B cell (primary cell): Measurements from ENCODE around the gene KLF4. TPM values are rescaled to one million over a fixed set of nuclear protein-coding genes. Genes with fewer than 3 reads are reported as not detected.
A peak's percentile ranks its signal among the peaks of the same experiment; 100 is the strongest.

Source experiments
- ATAC-seq: fragments of 200-7000 bp; cut with Tn5 transposase; one replicate; pipeline ENCODE4 v1.10.0; 2021; ENCODE audit warnings: low read depth, mild to moderate bottlenecking, moderate number of reproducible peaks, moderate library complexity
- CTCF ChIA-PET: fragments of 350-600 bp; sonication (Branson Sonifier 250); formaldehyde crosslinking; loops from one replicate; lab custom pipeline; 2021; ENCODE audit warnings: antibody characterized with exemption, inconsistent platforms; lab: Charles Lee
- POLR2A ChIA-PET: fragments of 350-600 bp; sonication (Branson Sonifier 250); formaldehyde crosslinking; loops from one replicate; lab custom pipeline; 2021; ENCODE audit warnings: antibody characterized with exemption; lab: Charles Lee
- DNase-seq: peaks from one replicate; pipeline ENCODE4 v3.0.0; 2013
- H2AFZ ChIP-seq: 2 replicates; pipeline ENCODE4 v1.6.1; 2012; ENCODE audit warnings: mild to moderate bottlenecking, low read depth, low read length; ENCODE audit not compliant: insufficient read depth, poor library complexity, severe bottlenecking
- H3K27ac ChIP-seq, 2 donors: 1 replicate in 1 of 2; 2 replicates in 1 of 2; pipeline ENCODE4 v1.5.1; 2012 to 2013; ENCODE audit warnings: low read length in 2 of 2, mild to moderate bottlenecking in 2 of 2, moderate library complexity in 1 of 2
- H3K27me3 ChIP-seq, 4 experiments: fragments of 200-600 bp in 1 of 4; sonication (generic) in 1 of 4; replicated peaks in 1 of 4; 1 replicate in 2 of 4; 2 replicates in 2 of 4; pipeline versions ENCODE4 v1.6.1 to v1.7.0; 2013 to 2016; ENCODE audit warnings: low read length in 3 of 4, mild to moderate bottlenecking in 2 of 4, mixed read lengths in 1 of 4, moderate library complexity in 1 of 4; ENCODE audit not compliant: insufficient read depth in 4 of 4, control insufficient read depth in 3 of 4; ENCODE audit errors: control extremely low read depth in 1 of 4
- H3K36me3 ChIP-seq, 2 experiments: replicated peaks in 1 of 2; 1 replicate in 1 of 2; 2 replicates in 1 of 2; pipeline versions ENCODE4 v1.6.1 to v1.7.1; 2013; ENCODE audit warnings: low read length in 1 of 2; ENCODE audit not compliant: insufficient read depth in 2 of 2, control insufficient read depth in 1 of 2; ENCODE audit errors: control extremely low read depth in 1 of 2, extremely low read depth in 1 of 2
- H3K4me1 ChIP-seq, 2 donors: fragments of 200-600 bp in 1 of 2; sonication (generic) in 1 of 2; 1 replicate in 1 of 2; 2 replicates in 1 of 2; pipeline versions ENCODE4 v1.5.1 to v1.6.1; 2013 to 2017; ENCODE audit warnings: low read length in 2 of 2; ENCODE audit not compliant: control insufficient read depth in 2 of 2, insufficient read depth in 2 of 2
- H3K4me2 ChIP-seq: replicated peaks from 2 replicates; pipeline ENCODE3; 2012; ENCODE audit warnings: mild to moderate bottlenecking, low read depth, low read length; ENCODE audit not compliant: poor library complexity, severe bottlenecking
- H3K4me3 ChIP-seq, 5 experiments: fragments of 200-600 bp in 1 of 5; sonication (generic) in 1 of 5; 1 replicate in 3 of 5; 2 replicates in 2 of 5; pipeline versions ENCODE4 v1.5.1 to v1.7.0; 2011 to 2016; ENCODE audit warnings: low read length in 4 of 5, mild to moderate bottlenecking in 4 of 5, low read depth in 2 of 5, control low read depth in 1 of 5, moderate library complexity in 1 of 5; ENCODE audit not compliant: insufficient read depth in 1 of 5; ENCODE audit errors: control extremely low read depth in 1 of 5, extremely low read depth in 1 of 5
- H3K79me2 ChIP-seq: fragments of 200-600 bp; sonication (generic); one replicate; pipeline ENCODE4 v1.6.0; 2016; ENCODE audit warnings: low read length; ENCODE audit not compliant: control insufficient read depth, insufficient read depth
- H3K9ac ChIP-seq: fragments of 200-600 bp; sonication (generic); 2 replicates; pipeline ENCODE4 v1.6.1; 2017; ENCODE audit warnings: mild to moderate bottlenecking, low read length, moderate library complexity
- H3K9me3 ChIP-seq, 3 donors: one replicate each; pipeline versions ENCODE4 v1.6.1 to v1.7.1; 2013; ENCODE audit warnings: low read length in 2 of 3; ENCODE audit not compliant: control insufficient read depth in 2 of 3, insufficient read depth in 1 of 3; ENCODE audit errors: control extremely low read depth in 1 of 3
- H4K20me1 ChIP-seq: 2 replicates; pipeline ENCODE4 v1.6.0; 2012; ENCODE audit warnings: mild to moderate bottlenecking, low read length; ENCODE audit not compliant: insufficient read depth, control insufficient read depth, poor library complexity, severe bottlenecking
- H3K27ac Mint-ChIP-seq: one replicate; pipeline ENCODE4 v1.8.0; 2021; ENCODE audit warnings: mixed read lengths
- H3K27me3 Mint-ChIP-seq: one replicate; pipeline ENCODE4 v1.8.0; 2021; ENCODE audit warnings: mixed read lengths
- H3K4me1 Mint-ChIP-seq: one replicate; pipeline ENCODE4 v1.8.0; 2021; ENCODE audit warnings: mixed read lengths
- H3K4me3 Mint-ChIP-seq: one replicate; pipeline ENCODE4 v1.8.0; 2021; ENCODE audit warnings: mixed read lengths
- H3K9me3 Mint-ChIP-seq: one replicate; pipeline ENCODE4 v1.8.0; 2022; ENCODE audit warnings: mixed read lengths; ENCODE audit not compliant: insufficient read depth
- CTCF ChIP-seq: fragments of 200-600 bp; IDR thresholded peaks from one replicate; pipeline ENCODE4 v1.8.0; 2022; ENCODE audit warnings: antibody characterized with exemption, mild to moderate bottlenecking
- EZH2 ChIP-seq: IDR thresholded peaks from 2 replicates; pipeline ENCODE4 v1.6.1; 2012; ENCODE audit warnings: borderline replicate concordance, low read depth, mild to moderate bottlenecking, moderate library complexity, low read length; ENCODE audit not compliant: insufficient read depth, poor library complexity, severe bottlenecking
- WGBS: methylation state at CpG from one replicate; pipeline ENCODE4 v1.1.5; 2013; ENCODE audit warnings: missing lambda C conversion rate; ENCODE audit not compliant: insufficient coverage; 5-methylcytosine and 5-hydroxymethylcytosine counted together
- intact Hi-C: fragments of 100-400 bp; cut with micrococcal nuclease; formaldehyde crosslinking; loops from one replicate; pipeline ENCODE4 v1.10.0; 2022
- polyA plus RNA-seq: library from polyadenylated mRNA; depleted of rRNA; stranded (reverse); fragments of >200 nt; gene quantifications from 2 replicates; pipeline ENCODE4 v1.2.3, GENCODE V29; 2012
- total RNA-seq, 2 donors: library from RNA; stranded (reverse); fragments of 120-200 nt in 1 of 2; gene quantifications; 1 replicate in 1 of 2; 2 replicates in 1 of 2; pipeline versions ENCODE4 v1.2.3 to v1.2.4, GENCODE V29; 2013 to 2022

KLF4 gene
- total and polyA plus RNA-seq, 2 donors (not counting 1 experiment from before 2014, with no cell fraction given), result 3.8 to 244 TPM

GRCh38 chr9:107489144-107489673 lies 360 bp downstream of the KLF4 start:
- H3K27ac ChIP-seq, result peak overlapping the region in 1 of 2 donors; percentile 51
- TF ChIP-seq EZH2 (no peak), CTCF (no peak)
- Mint-ChIP-seq H3K4me1 (peaks cover 22% of the 10 kb centered on the region), H3K4me3 (peak overlapping the region; percentile 82), H3K27ac (peak overlapping the region; percentile 26), H3K27me3 (peaks cover 44% of the 10 kb centered on the region), H3K9me3 (no peaks in the 10 kb centered on the region)
- DNase-seq (peak; percentile 62), ATAC-seq (no peak)
- H3K4me3 ChIP-seq, result peak overlapping the region; percentile 46 to 86 (median 68)
- ChIA-PET POLR2A (interaction anchor here (1.0 kb wide), 1 partner anchor 205 kb away, joined by 6 read pairs; no protein-coding TSS in a partner anchor), CTCF (no interaction called here)
- H2AFZ ChIP-seq, result no peak overlapping the region
- no peaks in the 10 kb centered on the region for H3K79me2 ChIP-seq
- no peaks in the 10 kb centered on the region for H3K36me3 ChIP-seq
- H4K20me1 ChIP-seq, result no peaks in the 10 kb centered on the region
- intact Hi-C loops, result loop anchor here (5.0 kb wide), 2 partner anchors 207 to 1443 kb away; partner anchors contain the start of genes ABITRAM, ELP1 and RAD23B
- H3K4me2 ChIP-seq, result peak overlapping the region; percentile 96
- WGBS, result 5% methylated on average over 32 of the region's 46 CpGs
- peaks cover 35 to 42% of the 10 kb centered on the region in 2 donors for H3K4me1 ChIP-seq
- peak overlapping the region; percentile 85 for H3K9ac ChIP-seq
- H3K27me3 ChIP-seq, result peaks cover 0 to 51% (median 26%) of the 10 kb centered on the region in 4 experiments
- H3K9me3 ChIP-seq, result peaks cover 0 to 44% (median 0%) of the 10 kb centered on the region in 3 donors
